ENCODE measurements around the gene CLTCL1.
A peak's percentile ranks its signal among the peaks of the same experiment; 100 is the strongest.

CLTCL1 gene

DNA sequence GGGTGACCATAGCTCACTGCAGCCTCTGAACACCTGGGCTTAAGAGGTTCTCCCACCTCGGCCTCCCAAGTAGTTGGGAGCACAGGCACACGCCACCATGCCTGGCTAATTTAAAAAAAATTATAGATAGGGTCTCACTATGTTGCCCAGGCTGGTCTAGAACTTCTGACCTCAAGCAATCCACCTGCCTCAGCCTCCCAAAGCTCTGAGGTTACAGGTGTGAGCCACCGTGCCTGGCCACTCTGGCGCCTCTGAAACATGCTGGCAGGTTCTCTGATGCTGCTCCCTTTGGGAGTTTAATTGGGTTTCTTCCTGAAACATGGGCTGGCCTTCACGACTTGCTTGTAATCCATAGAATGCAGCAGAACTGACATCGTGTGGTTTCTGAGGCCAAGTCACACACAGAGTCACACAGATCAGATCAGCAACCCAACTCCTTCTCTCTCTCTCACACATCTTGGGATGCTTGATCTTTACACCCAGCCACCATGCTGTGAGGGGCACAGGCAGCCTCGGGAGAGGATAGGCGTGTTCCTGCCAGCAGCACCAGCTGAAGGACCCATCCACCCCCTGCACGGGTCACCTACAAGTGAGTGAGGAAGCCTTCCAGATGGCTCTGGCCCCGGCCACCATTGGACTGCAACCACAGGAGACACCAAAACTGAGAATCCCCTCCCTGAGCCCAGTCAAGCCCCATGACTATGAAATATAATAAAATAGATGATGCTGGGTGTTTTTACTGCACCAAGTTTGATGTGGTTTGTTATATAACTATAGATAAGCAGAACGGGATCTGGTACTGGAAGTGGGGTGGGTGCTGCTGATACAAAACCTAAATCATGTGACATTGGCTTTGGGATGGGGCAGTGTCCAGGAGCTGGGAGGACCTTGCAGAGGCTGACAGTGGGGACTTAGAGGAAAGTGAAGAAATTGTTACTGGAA is 138.3 kb downstream of the CLTCL1 start:
- no peak for DNase-seq (ENCODE audit: low read depth, low spot score)
- no peaks in the 10 kb centered on the region for H3K9me3 ChIP-seq (ENCODE audit: insufficient read depth, low read length)
- peaks cover 51% of the 10 kb centered on the region for H3K27me3 ChIP-seq (ENCODE audit: insufficient read depth, insufficient read length)
- H3K4me1 ChIP-seq (ENCODE audit: insufficient read depth, insufficient read length) = no peaks in the 10 kb centered on the region
- no peak for TF ChIP-seq ZNF274 (IDR thresholded peaks at IDR 0.05; ENCODE audit: low read depth, low read length)
- no peak for TF ChIP-seq SUZ12 (IDR thresholded peaks at IDR 0.05; ENCODE audit: extremely low read depth, insufficient read depth, insufficient read length)
- no peak for TF ChIP-seq YY1 (IDR thresholded peaks at IDR 0.05; ENCODE audit: insufficient read depth, insufficient read length)
- H3K36me3 ChIP-seq (ENCODE audit: insufficient read depth, insufficient read length, low read length) = no peaks in the 10 kb centered on the region
- no peak overlapping the region for H3K9ac ChIP-seq (ENCODE audit: insufficient read length, low read depth)
- no peak overlapping the region for H3K4me3 ChIP-seq (ENCODE audit: insufficient read length, low read depth)

- H3K36me3 ChIP-seq (ENCODE audit: insufficient read depth, insufficient read length, low read length) = no peaks in the 10 kb centered on the region
- peaks cover 59% of the 10 kb centered on the region for H3K27me3 ChIP-seq (ENCODE audit: insufficient read depth, insufficient read length)
- H3K9me3 ChIP-seq (ENCODE audit: insufficient read depth, low read length) = no peaks in the 10 kb centered on the region
- no peak overlapping the region for H3K4me3 ChIP-seq (ENCODE audit: insufficient read length, low read depth)
- DNase-seq (ENCODE audit: low read depth, low spot score) = no peak
- H3K4me1 ChIP-seq (ENCODE audit: insufficient read depth, insufficient read length) = peaks cover 4% of the 10 kb centered on the region
- no peak overlapping the region for H3K9ac ChIP-seq (ENCODE audit: insufficient read length, low read depth)
- TF ChIP-seq ZNF274 (IDR thresholded peaks at IDR 0.05; ENCODE audit: low read depth, low read length) (no peak), YY1 (IDR thresholded peaks at IDR 0.05; ENCODE audit: insufficient read depth, insufficient read length) (no peak), SUZ12 (IDR thresholded peaks at IDR 0.05; ENCODE audit: extremely low read depth, insufficient read depth, insufficient read length) (no peak)
Observed at GRCh38 chr22:19151329-19152191, 140.0 kb downstream of the CLTCL1 start.

DNA sequence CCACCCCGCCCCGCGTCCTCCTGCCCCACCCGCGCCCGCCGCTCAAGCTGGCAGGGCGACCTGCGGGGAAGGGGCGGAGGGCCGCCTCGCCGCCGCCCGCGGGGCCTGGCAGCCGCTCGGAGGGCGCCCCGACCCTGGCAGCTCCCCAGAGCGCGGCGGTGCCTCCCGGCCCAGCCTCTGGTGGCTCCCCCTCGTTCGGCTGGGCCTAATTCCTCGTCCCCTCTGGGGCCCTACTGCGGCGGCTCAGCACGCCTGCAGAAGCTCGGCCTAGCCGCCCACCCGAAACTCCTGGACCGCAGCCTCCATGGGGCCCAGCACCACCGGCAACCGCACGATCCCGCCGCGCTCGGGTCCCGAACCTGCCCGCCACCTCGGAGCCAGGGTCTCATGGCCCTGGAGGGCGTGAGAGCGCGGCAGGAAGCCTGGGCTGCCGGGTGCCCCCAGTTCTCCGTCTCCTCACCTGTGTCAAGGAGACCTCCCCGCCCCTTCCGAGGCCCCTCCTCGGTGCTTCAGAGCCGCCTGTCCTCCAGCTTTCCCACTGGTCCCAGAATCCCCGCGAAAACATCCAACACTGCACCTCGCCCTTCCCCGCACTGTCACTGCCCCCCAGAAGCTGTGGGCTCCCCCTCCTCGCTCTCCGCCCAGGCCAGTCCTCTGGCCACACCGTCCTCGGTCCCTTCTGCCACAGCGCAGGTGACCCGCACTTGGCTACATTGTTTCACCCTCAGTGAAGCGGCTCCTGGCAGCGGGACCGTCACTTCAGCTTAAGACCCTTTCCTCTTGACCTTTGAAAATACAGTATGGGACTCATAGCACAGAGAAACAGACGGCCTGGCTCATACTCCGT is 140.8 kb downstream of the CLTCL1 start:
- peaks cover 59% of the 10 kb centered on the region for H3K27me3 ChIP-seq (ENCODE audit: insufficient read depth, insufficient read length)
- no peak for DNase-seq (ENCODE audit: low read depth, low spot score)
- H3K9ac ChIP-seq (ENCODE audit: insufficient read length, low read depth) = peak overlapping the region; percentile 36
- peaks cover 4% of the 10 kb centered on the region for H3K4me1 ChIP-seq (ENCODE audit: insufficient read depth, insufficient read length)
- H3K9me3 ChIP-seq (ENCODE audit: insufficient read depth, low read length) = no peaks in the 10 kb centered on the region
- no peaks in the 10 kb centered on the region for H3K36me3 ChIP-seq (ENCODE audit: insufficient read depth, insufficient read length, low read length)
- peak; percentile 70 for TF ChIP-seq SUZ12 (IDR thresholded peaks at IDR 0.05; ENCODE audit: extremely low read depth, insufficient read depth, insufficient read length)
- no peak for TF ChIP-seq ZNF274 (IDR thresholded peaks at IDR 0.05; ENCODE audit: low read depth, low read length)
- no peak for TF ChIP-seq YY1 (IDR thresholded peaks at IDR 0.05; ENCODE audit: insufficient read depth, insufficient read length)
- peak overlapping the region; percentile 40 for H3K4me3 ChIP-seq (ENCODE audit: insufficient read length, low read depth)

DNA sequence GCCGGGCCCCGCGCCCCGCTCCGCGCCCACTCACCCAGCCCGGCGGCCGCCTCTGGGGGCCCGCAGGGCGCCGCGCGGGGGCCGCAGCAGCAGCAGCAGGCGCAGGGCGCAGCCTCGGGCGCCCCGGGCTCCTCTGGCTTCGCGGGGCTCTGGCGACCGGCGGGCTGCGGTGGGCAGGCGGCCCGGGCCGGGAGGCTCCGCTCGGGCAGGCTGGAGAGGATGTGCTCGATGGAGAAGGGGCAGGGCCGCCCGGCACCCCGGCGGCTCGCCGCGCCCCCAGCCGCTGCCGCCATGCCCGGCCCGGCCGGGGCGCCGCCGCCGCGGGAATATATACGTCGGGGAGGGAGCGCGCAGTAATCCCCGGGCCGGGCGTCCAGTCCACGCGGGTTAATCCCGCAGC is 141.5 kb downstream of the CLTCL1 start, which contains the start of gene GSC2:
Gene GSC2 (minus strand): TSS at position 302 of the 400 bp plus-strand sequence. CDS start 9 bp downstream, at position 293.
- TF ChIP-seq YY1 (IDR thresholded peaks at IDR 0.05; ENCODE audit: insufficient read depth, insufficient read length) (no peak), SUZ12 (IDR thresholded peaks at IDR 0.05; ENCODE audit: extremely low read depth, insufficient read depth, insufficient read length) (no peak)
- no peak for DNase-seq (ENCODE audit: low read depth, low spot score)
- no peaks in the 10 kb centered on the region for H3K36me3 ChIP-seq (ENCODE audit: insufficient read depth, insufficient read length, low read length)
- H3K4me1 ChIP-seq (ENCODE audit: insufficient read depth, insufficient read length) = peaks cover 4% of the 10 kb centered on the region
- no peaks in the 10 kb centered on the region for H3K9me3 ChIP-seq (ENCODE audit: insufficient read depth, low read length)
- H3K9ac ChIP-seq (ENCODE audit: insufficient read length, low read depth) = peak within 1 kb of the TSS; percentile 64
- H3K4me3 ChIP-seq (ENCODE audit: insufficient read length, low read depth) = peak within 1 kb of the TSS; percentile 40
- H3K27me3 ChIP-seq (ENCODE audit: insufficient read depth, insufficient read length) = peaks cover 59% of the 10 kb centered on the region

DNA sequence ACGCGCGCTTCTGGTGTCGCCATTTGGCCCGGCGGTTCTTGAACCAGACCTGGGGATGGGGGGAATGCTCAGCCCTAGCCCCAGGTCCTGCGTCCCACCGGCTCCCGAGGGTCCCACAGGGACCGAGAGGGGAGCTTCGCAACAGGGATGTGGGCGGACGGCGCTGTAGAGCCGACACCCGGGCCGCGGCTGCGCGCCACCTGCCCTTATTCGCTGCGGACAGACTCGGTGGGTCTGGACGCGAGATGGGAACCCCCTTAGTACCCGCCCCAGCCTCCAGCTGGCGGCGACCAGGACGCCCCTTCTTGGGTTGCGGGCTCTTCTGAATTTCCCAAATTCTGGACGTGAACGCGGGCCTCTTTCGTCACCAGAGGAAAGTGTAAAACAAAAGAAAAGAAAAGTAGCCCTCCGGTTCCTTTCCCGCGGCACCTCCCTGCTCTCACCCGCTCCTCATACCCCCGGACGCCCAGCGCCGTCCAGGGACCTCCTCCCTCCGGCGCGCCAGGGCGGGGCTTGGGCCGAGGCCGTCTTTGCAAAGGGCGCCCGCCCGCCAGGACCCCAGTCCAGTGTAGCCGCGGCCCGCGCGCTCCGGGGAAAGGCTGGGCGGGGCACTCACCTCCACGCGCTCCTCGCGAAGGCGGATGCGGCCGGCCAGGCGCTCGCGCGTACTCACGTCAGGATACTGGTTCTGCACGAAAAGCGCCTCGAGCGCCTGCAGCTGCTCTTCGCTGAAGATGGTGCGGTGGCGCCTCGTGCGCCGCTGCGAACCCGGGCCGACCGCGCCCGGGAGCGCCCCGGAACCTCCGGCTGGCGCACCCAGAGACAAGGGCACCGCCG is 142.3 kb downstream of the CLTCL1 start:
- peaks cover 59% of the 10 kb centered on the region for H3K27me3 ChIP-seq (ENCODE audit: insufficient read depth, insufficient read length)
- peaks cover 4% of the 10 kb centered on the region for H3K4me1 ChIP-seq (ENCODE audit: insufficient read depth, insufficient read length)
- no peaks in the 10 kb centered on the region for H3K36me3 ChIP-seq (ENCODE audit: insufficient read depth, insufficient read length, low read length)
- H3K9ac ChIP-seq (ENCODE audit: insufficient read length, low read depth) = peak overlapping the region; percentile 64
- no peak for TF ChIP-seq ZNF274 (IDR thresholded peaks at IDR 0.05; ENCODE audit: low read depth, low read length)
- no peak for TF ChIP-seq SUZ12 (IDR thresholded peaks at IDR 0.05; ENCODE audit: extremely low read depth, insufficient read depth, insufficient read length)
- TF ChIP-seq YY1 (IDR thresholded peaks at IDR 0.05; ENCODE audit: insufficient read depth, insufficient read length) = no peak
- H3K9me3 ChIP-seq (ENCODE audit: insufficient read depth, low read length) = no peaks in the 10 kb centered on the region
- no peak for DNase-seq (ENCODE audit: low read depth, low spot score)
- peak overlapping the region; percentile 40 for H3K4me3 ChIP-seq (ENCODE audit: insufficient read length, low read depth)
